HG02759 (cell line): ENCODE results near the gene TARS2.

Experiments
- ATAC-seq: cut with Tn5 transposase; IDR thresholded peaks from one replicate; pipeline ENCODE4 v1.9.1; 2021; ENCODE audit warnings: mild to moderate bottlenecking, moderate library complexity; ENCODE audit not compliant: unreplicated experiment

TARS2 gene

GRCh38 chr1:150536836-150537731, 49.9 kb downstream of the TARS2 start:
- no peak for ATAC-seq

- no peak for ATAC-seq
These were observed 50.8 kb downstream of the TARS2 start for GRCh38 chr1:150537732-150538684.

GRCh38 chr1:150543500-150544143, 56.4 kb downstream of the TARS2 start:
- ATAC-seq: no peak

- no peak for ATAC-seq
These were observed 57.0 kb downstream of the TARS2 start for GRCh38 chr1:150544204-150544603.

- ATAC-seq: no peak
These were observed 58.3 kb downstream of the TARS2 start for GRCh38 chr1:150545486-150546032.

- no peak for ATAC-seq
These were observed 59.2 kb downstream of the TARS2 start for GRCh38 chr1:150546294-150546937.

- no peak for ATAC-seq
These were observed 61.1 kb downstream of the TARS2 start for GRCh38 chr1:150548324-150548631.

GRCh38 chr1:150548632-150549495, 61.6 kb downstream of the TARS2 start, which contains the start of gene ADAMTSL4:
ADAMTSL4 (plus strand) TSS chr1:150549408; CDS start chr1:150552289, 2,881 bp downstream.
- peak; percentile 62 for ATAC-seq

- no peak for ATAC-seq
These were observed 62.4 kb downstream of the TARS2 start for GRCh38 chr1:150549496-150550221.

- no peak for ATAC-seq
These were observed 63.2 kb downstream of the TARS2 start for GRCh38 chr1:150550222-150551050.

- ATAC-seq: no peak
These were observed 64.0 kb downstream of the TARS2 start for GRCh38 chr1:150551051-150551783.

GRCh38 chr1:150551784-150552127, 64.5 kb downstream of the TARS2 start:
- ATAC-seq: no peak

- no peak for ATAC-seq
These were observed 65.1 kb downstream of the TARS2 start for GRCh38 chr1:150552128-150552910.

- no peak for ATAC-seq
These were observed 65.7 kb downstream of the TARS2 start for GRCh38 chr1:150552911-150553289.

GRCh38 chr1:150553392-150554085, 66.3 kb downstream of the TARS2 start:
- ATAC-seq: no peak

- no peak for ATAC-seq
These were observed 66.8 kb downstream of the TARS2 start for GRCh38 chr1:150554086-150554452.
